ENCODE results near the gene MGME1. TPM values are rescaled to one million over a fixed set of nuclear protein-coding genes. Genes with fewer than 3 reads are reported as not detected.

MGME1 gene
- total RNA-seq, 1 experiment from 2014 or later, result 15.1 TPM

DNA sequence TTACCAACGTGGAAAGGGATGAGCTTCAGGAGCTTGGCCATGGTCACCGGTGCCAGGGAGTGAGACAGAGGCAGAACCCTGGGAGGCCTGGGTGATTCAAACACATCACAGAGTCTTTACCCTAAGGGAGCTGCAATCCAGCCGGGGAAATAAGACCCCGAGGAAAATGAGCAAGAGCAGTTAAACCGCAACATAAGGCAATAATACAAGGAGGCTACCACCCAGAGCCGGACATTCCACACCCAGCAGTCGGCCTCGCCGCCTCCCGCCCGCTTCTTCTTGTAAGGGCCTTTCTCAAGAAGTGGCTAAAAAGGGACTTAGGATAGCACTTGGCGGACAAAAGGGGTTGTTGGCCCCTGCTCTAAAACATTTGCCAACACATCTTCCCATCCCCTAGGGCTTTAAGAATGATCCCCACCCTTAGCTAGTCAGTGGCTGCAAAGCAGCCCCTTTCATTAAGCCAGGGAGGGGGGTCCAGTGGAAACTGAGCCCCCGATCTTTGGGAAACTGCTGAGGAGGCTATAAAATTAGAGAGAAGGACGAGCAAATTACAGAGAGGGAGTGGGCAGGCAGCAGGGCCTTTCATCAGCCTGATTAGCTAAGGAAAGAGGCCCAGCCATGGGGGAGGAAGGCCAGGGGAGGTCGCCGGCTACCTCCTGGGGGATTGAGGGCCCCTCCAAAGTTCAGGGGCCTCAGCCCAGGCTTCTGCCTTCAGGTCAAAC, 34.5 kb upstream of the MGME1 start:
- no peaks in the 10 kb centered on the region for H3F3A ChIP-seq (ENCODE audit: low read length, unreplicated experiment)
- H3K27me3 ChIP-seq (ENCODE audit: low read length), result no peaks in the 10 kb centered on the region
- intact Hi-C loops (cut with micrococcal nuclease), result no loop called here
- no peak overlapping the region for H3K27ac ChIP-seq (ENCODE audit: low read length)
- H3K9me2 ChIP-seq (replicated peaks; ENCODE audit: low read length), result no peaks in the 10 kb centered on the region
- no peak overlapping the region for H2AFZ ChIP-seq (ENCODE audit: low read length)
- BruUV-seq (replicated peaks), result no TSS peak
- POLR2A ChIA-PET (ENCODE audit: unreplicated experiment), result no interaction called here
- H3K79me2 ChIP-seq (ENCODE audit: low read length), result no peaks in the 10 kb centered on the region
- ATAC-seq, result no peak
- no peak for DNase-seq
- no peak overlapping the region for H3K4me3 ChIP-seq (ENCODE audit: low read length)
- no peaks in the 10 kb centered on the region for H3K36me3 ChIP-seq (ENCODE audit: low read depth, low read length)
- no peak overlapping the region for H3K9ac ChIP-seq (ENCODE audit: low read length)
- no peaks in the 10 kb centered on the region for H3K4me1 ChIP-seq (ENCODE audit: insufficient read depth, low read length)
- no peaks in the 10 kb centered on the region for H3K9me3 ChIP-seq (ENCODE audit: low read length)
- H4K20me1 ChIP-seq (ENCODE audit: low read length), result no peaks in the 10 kb centered on the region
- H3K4me2 ChIP-seq (ENCODE audit: low read length), result no peak overlapping the region
- TF ChIP-seq, protein P1, sequence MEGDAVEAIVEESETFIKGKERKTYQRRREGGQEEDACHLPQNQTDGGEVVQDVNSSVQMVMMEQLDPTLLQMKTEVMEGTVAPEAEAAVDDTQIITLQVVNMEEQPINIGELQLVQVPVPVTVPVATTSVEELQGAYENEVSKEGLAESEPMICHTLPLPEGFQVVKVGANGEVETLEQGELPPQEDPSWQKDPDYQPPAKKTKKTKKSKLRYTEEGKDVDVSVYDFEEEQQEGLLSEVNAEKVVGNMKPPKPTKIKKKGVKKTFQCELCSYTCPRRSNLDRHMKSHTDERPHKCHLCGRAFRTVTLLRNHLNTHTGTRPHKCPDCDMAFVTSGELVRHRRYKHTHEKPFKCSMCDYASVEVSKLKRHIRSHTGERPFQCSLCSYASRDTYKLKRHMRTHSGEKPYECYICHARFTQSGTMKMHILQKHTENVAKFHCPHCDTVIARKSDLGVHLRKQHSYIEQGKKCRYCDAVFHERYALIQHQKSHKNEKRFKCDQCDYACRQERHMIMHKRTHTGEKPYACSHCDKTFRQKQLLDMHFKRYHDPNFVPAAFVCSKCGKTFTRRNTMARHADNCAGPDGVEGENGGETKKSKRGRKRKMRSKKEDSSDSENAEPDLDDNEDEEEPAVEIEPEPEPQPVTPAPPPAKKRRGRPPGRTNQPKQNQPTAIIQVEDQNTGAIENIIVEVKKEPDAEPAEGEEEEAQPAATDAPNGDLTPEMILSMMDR (conservative IDR thresholded peaks at IDR 0.05; ENCODE audit: low read depth, low read length), result no peak
- TF ChIP-seq EZH2 (IDR thresholded peaks at IDR 0.05; ENCODE audit: low read length, unreplicated experiment), result no peak
- no peak for TF ChIP-seq EZH2phosphoT487 (IDR thresholded peaks at IDR 0.05; ENCODE audit: borderline replicate concordance, low read length)
- CTCF ChIA-PET, result no interaction called here

DNA sequence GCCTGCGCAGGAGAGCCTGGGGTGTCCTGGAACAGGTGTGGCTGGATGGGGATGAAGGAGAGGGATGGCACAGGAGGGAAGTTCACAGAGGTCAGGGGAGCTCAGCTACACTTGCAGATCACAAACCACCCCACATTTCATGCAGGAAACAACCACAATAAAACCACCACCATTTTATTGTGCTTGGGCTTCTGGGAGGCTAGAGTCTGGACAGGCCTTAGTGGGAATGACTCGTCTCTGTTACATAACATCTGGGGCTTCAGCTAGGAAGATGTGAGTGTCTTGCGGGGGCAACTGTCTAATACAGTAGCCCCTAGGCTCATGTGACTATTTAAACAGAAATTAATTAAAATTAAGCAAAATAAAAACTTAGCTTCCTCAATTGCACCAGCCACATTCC, 33.6 kb upstream of the MGME1 start:
- no peaks in the 10 kb centered on the region for H3K79me2 ChIP-seq (ENCODE audit: low read length)
- no peaks in the 10 kb centered on the region for H3K4me1 ChIP-seq (ENCODE audit: insufficient read depth, low read length)
- ATAC-seq (no peak), DNase-seq (no peak)
- no peaks in the 10 kb centered on the region for H3K36me3 ChIP-seq (ENCODE audit: low read depth, low read length)
- H3K4me2 ChIP-seq (ENCODE audit: low read length), result no peak overlapping the region
- H3K4me3 ChIP-seq (ENCODE audit: low read length), result no peak overlapping the region
- no peaks in the 10 kb centered on the region for H3F3A ChIP-seq (ENCODE audit: low read length, unreplicated experiment)
- no TSS peak for BruUV-seq (replicated peaks)
- CTCF ChIA-PET, result no interaction called here
- POLR2A ChIA-PET (ENCODE audit: unreplicated experiment), result interaction anchor here (0.7 kb wide), 1 partner anchor 19 kb away, joined by 4 read pairs; no protein-coding TSS in a partner anchor
- H2AFZ ChIP-seq (ENCODE audit: low read length), result no peak overlapping the region
- TF ChIP-seq, protein P1 (conservative IDR thresholded peaks at IDR 0.05; ENCODE audit: low read depth, low read length), result no peak
- TF ChIP-seq EZH2phosphoT487 (IDR thresholded peaks at IDR 0.05; ENCODE audit: borderline replicate concordance, low read length) (no peak), EZH2 (IDR thresholded peaks at IDR 0.05; ENCODE audit: low read length, unreplicated experiment) (no peak)
- no peaks in the 10 kb centered on the region for H4K20me1 ChIP-seq (ENCODE audit: low read length)
- intact Hi-C loops (cut with micrococcal nuclease), result no loop called here
- no peaks in the 10 kb centered on the region for H3K9me2 ChIP-seq (replicated peaks; ENCODE audit: low read length)
- H3K9ac ChIP-seq (ENCODE audit: low read length), result no peak overlapping the region
- H3K27ac ChIP-seq (ENCODE audit: low read length), result no peak overlapping the region
- H3K9me3 ChIP-seq (ENCODE audit: low read length), result no peaks in the 10 kb centered on the region
- H3K27me3 ChIP-seq (ENCODE audit: low read length), result no peaks in the 10 kb centered on the region

DNA sequence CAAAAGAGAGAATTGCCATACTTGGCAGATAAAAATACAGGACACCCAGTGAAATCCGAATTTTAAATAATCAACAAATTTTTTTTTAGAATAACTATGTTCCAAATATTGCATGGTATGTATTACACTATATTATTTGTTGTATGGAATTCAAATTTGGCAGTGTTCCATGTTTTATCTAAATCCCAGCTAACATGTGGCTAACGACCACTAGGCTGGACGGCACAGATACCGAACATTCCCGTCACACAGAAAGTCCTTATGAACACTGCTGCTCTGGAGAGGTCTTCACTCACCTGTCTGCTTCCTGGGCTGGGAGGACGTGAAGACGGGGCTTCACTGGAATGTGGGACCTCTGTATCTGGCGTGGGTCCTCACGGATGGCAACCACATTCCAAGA, 33.1 kb upstream of the MGME1 start:
- POLR2A ChIA-PET (ENCODE audit: unreplicated experiment), result interaction anchor here (0.7 kb wide), 1 partner anchor 18 kb away, joined by 4 read pairs; no protein-coding TSS in a partner anchor
- DNase-seq (no peak), ATAC-seq (no peak)
- Histone ChIP-seq H3K4me2 (ENCODE audit: low read length) (no peak overlapping the region), H3F3A (ENCODE audit: low read length, unreplicated experiment) (no peaks in the 10 kb centered on the region), H3K36me3 (ENCODE audit: low read depth, low read length) (no peaks in the 10 kb centered on the region; the same call in 1 of the 2 replicates), H3K27ac (ENCODE audit: low read length) (no peak overlapping the region), H3K9ac (ENCODE audit: low read length) (no peak overlapping the region), H3K27me3 (ENCODE audit: low read length) (no peaks in the 10 kb centered on the region), H3K4me1 (ENCODE audit: insufficient read depth, low read length) (no peaks in the 10 kb centered on the region), H3K79me2 (ENCODE audit: low read length) (no peaks in the 10 kb centered on the region), H4K20me1 (ENCODE audit: low read length) (no peaks in the 10 kb centered on the region), H2AFZ (ENCODE audit: low read length) (no peak overlapping the region), H3K4me3 (ENCODE audit: low read length) (no peak overlapping the region), H3K9me3 (ENCODE audit: low read length) (no peaks in the 10 kb centered on the region), H3K9me2 (replicated peaks; ENCODE audit: low read length) (no peaks in the 10 kb centered on the region)
- no TSS peak for BruUV-seq (replicated peaks)
- intact Hi-C loops (cut with micrococcal nuclease), result no loop called here
- CTCF ChIA-PET, result no interaction called here
- TF ChIP-seq EZH2phosphoT487 (IDR thresholded peaks at IDR 0.05; ENCODE audit: borderline replicate concordance, low read length), result no peak
- TF ChIP-seq, protein P1 (conservative IDR thresholded peaks at IDR 0.05; ENCODE audit: low read depth, low read length), result no peak
- TF ChIP-seq EZH2 (IDR thresholded peaks at IDR 0.05; ENCODE audit: low read length, unreplicated experiment), result no peak
